OCI-LY3 (cell line): ENCODE data around the gene PRKCE.

Source experiments
- H2AFZ ChIP-seq: fragments of 200-600, 300-600 bp; shearing (Covaris generic); 2 replicates; pipeline ENCODE4 v1.6.0; 2014; ENCODE audit warnings: antibody characterized with exemption, low read depth, low read length
- H3K27ac ChIP-seq: fragments of 200-600, 300-600 bp; sonication (generic); 2 replicates; pipeline ENCODE4 v1.5.1; 2014; ENCODE audit warnings: mild to moderate bottlenecking, low read length, moderate library complexity, mixed read lengths
- H3K27me3 ChIP-seq: fragments of 200-600, 300-600 bp; sonication (generic); 2 replicates; pipeline ENCODE4 v1.6.1; 2014; ENCODE audit warnings: low read depth, low read length, mixed read lengths
- H3K36me3 ChIP-seq: fragments of 200-600, 300-600 bp; sonication (generic); replicated peaks from 2 replicates; pipeline ENCODE3; 2014; ENCODE audit warnings: low read depth, low read length, mixed read lengths
- H3K4me1 ChIP-seq: fragments of 300-600, 200-600 bp; sonication (generic); 2 replicates; pipeline ENCODE4 v1.6.1; 2014; ENCODE audit warnings: low read length, mixed read lengths
- H3K4me2 ChIP-seq: fragments of 200-600, 300-600 bp; sonication (generic); 2 replicates; pipeline ENCODE4 v1.6.1; 2014; ENCODE audit warnings: low read length, mixed read lengths
- H3K4me3 ChIP-seq: fragments of 300-600, 200-600 bp; sonication (generic); 2 replicates; pipeline ENCODE4 v1.5.1; 2014; ENCODE audit warnings: antibody characterized with exemption, mild to moderate bottlenecking, low read length, moderate library complexity
- H3K79me2 ChIP-seq: fragments of 300-600, 200-600 bp; shearing (Covaris generic); 2 replicates; pipeline ENCODE4 v1.6.1; 2014; ENCODE audit warnings: mild to moderate bottlenecking, low read length, mixed read lengths
- H3K9ac ChIP-seq: fragments of 300-600, 200-600 bp; shearing (Covaris generic); 2 replicates; pipeline ENCODE4 v1.6.0; 2014; ENCODE audit warnings: mild to moderate bottlenecking, low read length, moderate library complexity
- H3K9me3 ChIP-seq: fragments of 200-600, 300-600 bp; shearing (Covaris generic); 2 replicates; pipeline ENCODE4 v1.6.1; 2014; ENCODE audit warnings: low read length, mixed read lengths; ENCODE audit not compliant: insufficient read depth
- H4K20me1 ChIP-seq: fragments of 200-600, 300-600 bp; sonication (generic); 2 replicates; pipeline ENCODE4 v1.6.1; 2016; ENCODE audit warnings: low read length, mixed read lengths; ENCODE audit not compliant: insufficient read depth
- EZH2phosphoT487 ChIP-seq: fragments of 200-600 bp; shearing (Covaris generic); IDR thresholded peaks from 2 replicates; pipeline ENCODE4 v1.6.1; 2018; ENCODE audit warnings: antibody characterized with exemption, mixed run types, low read depth
- TF ChIP-seq, protein P1 (sequence below): fragments of 200-600, 300-600 bp; sonication (generic); IDR thresholded peaks from 2 replicates; pipeline ENCODE4 v1.5.1; 2014; ENCODE audit warnings: antibody characterized with exemption, low read length, low read depth

Gene PRKCE

DNA sequence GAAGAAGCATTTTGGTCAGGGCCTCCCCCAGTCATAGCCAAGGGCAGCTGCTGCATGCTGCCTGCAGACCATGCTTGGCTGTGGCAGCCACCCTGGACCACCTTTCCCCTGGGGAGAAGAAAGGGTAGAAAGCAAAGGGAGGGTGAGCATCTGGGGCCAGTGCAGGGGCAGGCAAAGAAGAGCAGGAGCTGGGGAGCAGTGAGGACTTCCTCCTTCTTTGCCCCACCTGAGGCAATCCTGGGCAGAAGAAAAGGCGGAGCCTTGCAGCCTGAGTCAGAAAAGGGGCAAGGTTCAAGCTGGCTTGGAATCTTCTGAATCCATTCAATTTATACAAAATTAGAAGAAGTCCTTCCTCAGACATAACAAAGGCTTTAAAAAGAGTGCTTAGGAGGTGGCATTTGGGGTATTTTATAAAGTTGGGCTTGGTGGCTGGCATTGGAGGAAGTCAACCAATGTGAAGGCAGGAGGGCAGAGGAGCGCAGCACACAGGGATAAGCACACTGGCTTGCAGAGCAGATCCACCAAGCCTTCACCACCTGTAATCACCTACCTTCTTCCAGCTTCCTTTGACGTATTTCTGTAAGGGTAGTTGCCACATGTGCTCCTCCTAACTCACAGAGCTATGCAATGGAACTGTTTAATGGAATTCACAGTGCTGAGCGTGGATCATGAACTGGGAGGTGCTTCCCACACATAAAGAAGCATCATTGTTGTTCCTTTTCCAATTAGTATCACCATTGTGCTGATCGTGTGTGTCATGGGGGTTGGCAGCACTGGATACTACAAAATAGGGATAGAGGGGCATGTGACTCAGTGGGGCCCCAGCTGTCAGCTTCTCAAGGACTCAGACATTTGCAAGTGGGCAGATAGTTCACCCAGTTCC lies 491.3 kb downstream of the PRKCE start:
- Histone ChIP-seq H3K79me2 (no peaks in the 10 kb centered on the region), H3K27me3 (peaks cover 5% of the 10 kb centered on the region), H3K4me2 (no peak overlapping the region), H4K20me1 (0 out of 2 replicates have a peak, but pooled peaks cover 5% of the 10 kb centered on the region), H3K36me3 (no peaks in the 10 kb centered on the region), H3K27ac (no peak overlapping the region), H2AFZ (no peak overlapping the region), H3K9me3 (no peaks in the 10 kb centered on the region), H3K9ac (no peak overlapping the region), H3K4me1 (peaks cover 11% of the 10 kb centered on the region), H3K4me3 (no peak overlapping the region)
- TF ChIP-seq EZH2phosphoT487 = no peak
- TF ChIP-seq, protein P1, sequence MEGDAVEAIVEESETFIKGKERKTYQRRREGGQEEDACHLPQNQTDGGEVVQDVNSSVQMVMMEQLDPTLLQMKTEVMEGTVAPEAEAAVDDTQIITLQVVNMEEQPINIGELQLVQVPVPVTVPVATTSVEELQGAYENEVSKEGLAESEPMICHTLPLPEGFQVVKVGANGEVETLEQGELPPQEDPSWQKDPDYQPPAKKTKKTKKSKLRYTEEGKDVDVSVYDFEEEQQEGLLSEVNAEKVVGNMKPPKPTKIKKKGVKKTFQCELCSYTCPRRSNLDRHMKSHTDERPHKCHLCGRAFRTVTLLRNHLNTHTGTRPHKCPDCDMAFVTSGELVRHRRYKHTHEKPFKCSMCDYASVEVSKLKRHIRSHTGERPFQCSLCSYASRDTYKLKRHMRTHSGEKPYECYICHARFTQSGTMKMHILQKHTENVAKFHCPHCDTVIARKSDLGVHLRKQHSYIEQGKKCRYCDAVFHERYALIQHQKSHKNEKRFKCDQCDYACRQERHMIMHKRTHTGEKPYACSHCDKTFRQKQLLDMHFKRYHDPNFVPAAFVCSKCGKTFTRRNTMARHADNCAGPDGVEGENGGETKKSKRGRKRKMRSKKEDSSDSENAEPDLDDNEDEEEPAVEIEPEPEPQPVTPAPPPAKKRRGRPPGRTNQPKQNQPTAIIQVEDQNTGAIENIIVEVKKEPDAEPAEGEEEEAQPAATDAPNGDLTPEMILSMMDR = no peak

DNA sequence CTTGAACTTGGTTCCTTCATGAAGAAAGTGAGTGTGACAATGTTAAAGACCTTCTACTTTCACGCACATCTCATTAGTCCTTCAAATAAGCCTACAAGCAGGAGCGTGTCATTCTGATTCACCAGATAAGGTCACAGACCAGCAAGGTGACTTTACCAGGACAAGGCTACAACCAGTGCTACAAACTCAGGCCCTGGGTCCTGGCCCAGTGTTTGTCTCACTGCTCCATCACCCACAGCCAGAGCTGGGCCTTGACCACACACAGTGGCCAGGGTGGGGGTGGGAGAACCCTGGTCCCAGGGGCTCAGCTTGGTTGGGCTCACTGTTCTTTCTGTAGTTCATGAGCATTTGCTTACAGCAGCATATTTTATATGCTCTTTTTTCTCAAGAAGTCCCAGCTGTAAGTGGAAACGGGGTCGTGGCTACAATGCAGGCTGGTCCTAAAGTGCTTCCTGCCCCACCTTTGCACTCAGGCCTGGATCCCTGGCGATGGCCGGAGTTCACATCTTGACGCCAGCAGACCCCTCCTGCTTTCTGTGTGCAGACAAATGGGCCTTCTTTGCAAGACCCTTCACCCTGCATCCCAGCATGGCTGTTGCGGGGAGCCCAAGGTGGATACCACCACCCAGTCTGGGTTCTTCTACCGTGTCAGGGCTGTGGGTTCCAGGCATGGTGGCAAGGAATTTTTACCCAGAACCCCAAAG lies 492.1 kb downstream of the PRKCE start:
- Histone ChIP-seq H3K9ac (no peak overlapping the region), H3K9me3 (no peaks in the 10 kb centered on the region), H2AFZ (no peak overlapping the region), H3K79me2 (no peaks in the 10 kb centered on the region), H3K27ac (no peak overlapping the region), H3K27me3 (peaks cover 5% of the 10 kb centered on the region), H3K36me3 (no peaks in the 10 kb centered on the region), H4K20me1 (0 out of 2 replicates have a peak, but pooled peaks cover 5% of the 10 kb centered on the region), H3K4me3 (no peak overlapping the region), H3K4me1 (peaks cover 11% of the 10 kb centered on the region), H3K4me2 (no peak overlapping the region)
- no peak for TF ChIP-seq EZH2phosphoT487
- TF ChIP-seq, protein P1 = no peak

DNA sequence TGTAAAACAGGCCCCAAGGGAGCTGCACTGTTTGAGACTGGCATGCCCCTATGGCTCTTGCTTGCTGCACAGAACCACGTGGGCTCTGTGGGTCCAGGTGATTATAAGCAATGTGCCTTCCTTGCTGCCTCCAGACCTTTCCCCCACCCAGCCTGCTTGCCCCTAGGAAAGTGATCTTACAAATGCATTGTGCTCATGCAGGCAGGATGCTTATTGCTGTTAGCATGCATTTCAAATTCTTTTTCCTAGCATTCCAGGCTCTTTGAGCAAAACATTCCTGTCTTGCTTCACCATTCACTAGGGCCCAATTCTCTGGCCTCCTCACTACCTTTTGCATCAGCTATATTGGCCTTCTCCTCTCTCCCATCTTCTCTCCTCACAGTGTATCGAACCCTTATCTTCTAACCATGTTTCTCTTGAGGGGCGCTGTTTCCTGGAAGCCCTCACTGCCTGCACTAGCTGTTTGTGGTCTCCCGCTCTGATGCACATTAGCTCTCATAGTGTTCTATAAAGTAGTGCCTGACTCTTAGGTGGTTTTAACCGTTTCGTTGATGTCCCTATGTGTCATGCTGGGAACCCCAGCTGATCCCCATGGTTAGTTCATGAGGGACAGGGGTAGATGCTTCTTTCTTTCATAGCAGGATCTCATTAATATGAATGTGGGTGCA lies 492.8 kb downstream of the PRKCE start:
- no peaks in the 10 kb centered on the region for H3K9me3 ChIP-seq
- H3K27me3 ChIP-seq = peaks cover 5% of the 10 kb centered on the region
- H2AFZ ChIP-seq = no peak overlapping the region
- peaks cover 11% of the 10 kb centered on the region for H3K4me1 ChIP-seq
- H3K27ac ChIP-seq = no peak overlapping the region
- H3K4me2 ChIP-seq = no peak overlapping the region
- H3K79me2 ChIP-seq = no peaks in the 10 kb centered on the region
- no peak overlapping the region for H3K4me3 ChIP-seq
- H3K36me3 ChIP-seq = no peaks in the 10 kb centered on the region
- H3K9ac ChIP-seq = no peak overlapping the region
- TF ChIP-seq EZH2phosphoT487 = no peak
- TF ChIP-seq, protein P1 = no peak
- 0 out of 2 replicates have a peak, but pooled peaks cover 5% of the 10 kb centered on the region for H4K20me1 ChIP-seq
